HepG2 (cell line): Measurements from ENCODE around the gene RNASE13. TPM values are rescaled to one million over a fixed set of nuclear protein-coding genes. Genes with fewer than 3 reads are reported as not detected.

Experiments
- AKAP8 ChIP-seq: sonication (generic); formaldehyde crosslinking; IDR thresholded peaks from 2 replicates; pipeline ENCODE4 v1.5.1; 2020; ENCODE audit warnings: mild to moderate bottlenecking, missing genetic modification reagents
- ETV6 ChIP-seq: sonication (generic); formaldehyde crosslinking; conservative IDR thresholded peaks from 2 replicates; pipeline ENCODE4 v1.4.0; 2020; ENCODE audit warnings: missing genetic modification reagents
- GABPB1 ChIP-seq: IDR thresholded peaks from 2 replicates; pipeline ENCODE4 v1.6.1; 2016; ENCODE audit warnings: mild to moderate bottlenecking, missing genetic modification reagents, moderate library complexity, missing compliant biosample characterization
- GATAD2A ChIP-seq: IDR thresholded peaks from 2 replicates; pipeline ENCODE4 v1.6.1; 2016
- HDAC2 ChIP-seq: sonication (generic); formaldehyde crosslinking; IDR thresholded peaks from 2 replicates; pipeline ENCODE4 v1.4.0; 2020; ENCODE audit warnings: missing genetic modification reagents
- NCOA2 ChIP-seq: sonication (generic); formaldehyde crosslinking; IDR thresholded peaks from 2 replicates; pipeline ENCODE4 v1.8.0; 2022; ENCODE audit warnings: inconsistent platforms
- SALL1 ChIP-seq: sonication (generic); formaldehyde crosslinking; IDR thresholded peaks from 2 replicates; pipeline ENCODE4 v1.8.0; 2022; ENCODE audit warnings: mild to moderate bottlenecking, missing genetic modification reagents
- SOX5 ChIP-seq: IDR thresholded peaks from 2 replicates; pipeline ENCODE4 v1.6.1; 2016; ENCODE audit warnings: borderline replicate concordance
- TCF7 ChIP-seq: sonication (generic); IDR thresholded peaks from 2 replicates; pipeline ENCODE4 v1.6.1; 2016; ENCODE audit warnings: antibody characterized with exemption, low read depth
- TFE3 ChIP-seq: IDR thresholded peaks from 2 replicates; pipeline ENCODE4 v1.6.1; 2016
- ZBTB26 ChIP-seq: IDR thresholded peaks from 2 replicates; pipeline ENCODE4 v1.6.1; 2016; ENCODE audit warnings: missing compliant biosample characterization, missing genetic modification reagents, borderline replicate concordance
- ZFP41 ChIP-seq: sonication (generic); formaldehyde crosslinking; IDR thresholded peaks from 2 replicates; pipeline ENCODE4 v1.4.0; 2020; ENCODE audit warnings: mild to moderate bottlenecking, missing genetic modification reagents, borderline replicate concordance
- ZFX ChIP-seq: sonication (generic); formaldehyde crosslinking; IDR thresholded peaks from 2 replicates; pipeline ENCODE4 v1.4.0; 2020; ENCODE audit warnings: mild to moderate bottlenecking, low read depth, missing genetic modification reagents, moderate library complexity
- ZHX2 ChIP-seq, 2 experiments: sonication (generic) in 1 of 2; formaldehyde crosslinking in 1 of 2; IDR thresholded peaks; 2 replicates each; pipeline versions ENCODE4 v1.6.1 to v1.9.0; 2014 to 2022; ENCODE audit warnings: antibody characterized with exemption in 1 of 2, borderline replicate concordance in 1 of 2, inconsistent platforms in 1 of 2, low read depth in 1 of 2, missing genetic modification reagents in 1 of 2
- ZNF136 ChIP-seq: sonication (generic); formaldehyde crosslinking; IDR thresholded peaks from 2 replicates; pipeline ENCODE4 v1.8.1; 2022; ENCODE audit warnings: low read depth, mild to moderate bottlenecking, moderate library complexity, missing genetic modification reagents
- ZNF331 ChIP-seq: sonication (generic); formaldehyde crosslinking; IDR thresholded peaks from 2 replicates; pipeline ENCODE4 v1.4.0; 2020; ENCODE audit warnings: missing genetic modification reagents
- ZNF34 ChIP-seq: sonication (generic); formaldehyde crosslinking; IDR thresholded peaks from 2 replicates; pipeline ENCODE4 v1.4.0; 2020; ENCODE audit warnings: mild to moderate bottlenecking, missing genetic modification reagents, borderline replicate concordance
- ZNF432 ChIP-seq: sonication (generic); formaldehyde crosslinking; IDR thresholded peaks from 2 replicates; pipeline ENCODE4 v1.5.0; 2020; ENCODE audit warnings: missing genetic modification reagents, mild to moderate bottlenecking, borderline replicate concordance
- ZNF589 ChIP-seq: sonication (generic); formaldehyde crosslinking; conservative IDR thresholded peaks from 2 replicates; pipeline ENCODE4 v1.8.0; 2022; ENCODE audit warnings: mild to moderate bottlenecking, moderate library complexity, missing genetic modification reagents
- ZNF710 ChIP-seq: sonication (generic); formaldehyde crosslinking; IDR thresholded peaks from 2 replicates; pipeline ENCODE4 v1.5.0; 2020; ENCODE audit warnings: mild to moderate bottlenecking, missing genetic modification reagents, borderline replicate concordance
- polyA plus RNA-seq, 8 experiments: library from polyadenylated mRNA; depleted of rRNA in 3 of 8; stranded (reverse) in 7 of 8; unstranded in 1 of 8; fragments of >200 nt; fragmentation: Illumina TruSeq in 4 of 8; extraction: Trizol in 4 of 8; gene quantifications; 2 replicates each; pipeline versions ENCODE4 v1.2.1 to v1.2.3, GENCODE V29; 2011 to 2016; ENCODE audit warnings: low read depth in 4 of 8, missing spikeins in 1 of 8, mixed read lengths in 1 of 8; ENCODE audit not compliant: insufficient read depth in 1 of 8
- total RNA-seq, 5 experiments: library from RNA; depleted of rRNA; stranded (reverse); fragments of >200 nt; fragmentation: Illumina TruSeq; extraction: Trizol; gene quantifications; 2 replicates each; pipeline ENCODE4 v1.2.3, GENCODE V29; 2016; ENCODE audit warnings: low read depth in 1 of 5

RNASE13 gene
- total and polyA plus RNA-seq, 2 of the 13 experiments (the other 11 are each of a cell fraction or from before 2014, with no cell fraction given) = 1.0 TPM; not detected in 1

GRCh38 chr14:21048638-21049037, 14.0 kb upstream of the RNASE13 start (continued):
- peak; percentile 71 for TF ChIP-seq GATAD2A
- TF ChIP-seq ZNF331 (CRISPR knock-in tag) = 0 out of 2 replicates have a peak, but pooled peaks have one; percentile 15
- TF ChIP-seq ZNF710 (CRISPR knock-in tag) = peak; percentile 36; the same call in 1 of the 2 replicates
- TF ChIP-seq ZNF34 (CRISPR knock-in tag) = no peak
- TF ChIP-seq GABPB1 (CRISPR knock-in tag) = peak; percentile 28; the same call in 1 of the 2 replicates
- no peak for TF ChIP-seq ZHX2 (IDR thresholded peaks at IDR 0.05; ENCODE audit: low read depth)
- no peak for TF ChIP-seq ZHX2 (CRISPR knock-in tag; IDR thresholded peaks at IDR 0.05; ENCODE audit: borderline replicate concordance)
- no peak for TF ChIP-seq ZNF432
- no peak for TF ChIP-seq ZBTB26 (CRISPR knock-in tag)
- peak; percentile 84 for TF ChIP-seq TCF7
- no peak for TF ChIP-seq ZFP41 (CRISPR knock-in tag)
- TF ChIP-seq AKAP8 (CRISPR knock-in tag) = no peak
- TF ChIP-seq TFE3 (CRISPR knock-in tag) = no peak
- no peak for TF ChIP-seq ETV6 (CRISPR knock-in tag)
- TF ChIP-seq HDAC2 = peak; percentile 67
- TF ChIP-seq ZNF136 (CRISPR knock-in tag) = no peak
- peak; percentile 98 for TF ChIP-seq SOX5 (CRISPR knock-in tag)
- TF ChIP-seq NCOA2 (CRISPR knock-in tag) = peak; percentile 87
- TF ChIP-seq ZFX (CRISPR knock-in tag) = 0 out of 2 replicates have a peak, but pooled peaks have one; percentile 20
- 0 out of 2 replicates have a peak, but pooled peaks have one; percentile 48 for TF ChIP-seq ZNF589
- peak; percentile 52; the same call in 1 of the 2 replicates for TF ChIP-seq SALL1 (CRISPR knock-in tag)
